ENCODE data around the gene PNLIPRP2.

The PNLIPRP2 gene

DNA sequence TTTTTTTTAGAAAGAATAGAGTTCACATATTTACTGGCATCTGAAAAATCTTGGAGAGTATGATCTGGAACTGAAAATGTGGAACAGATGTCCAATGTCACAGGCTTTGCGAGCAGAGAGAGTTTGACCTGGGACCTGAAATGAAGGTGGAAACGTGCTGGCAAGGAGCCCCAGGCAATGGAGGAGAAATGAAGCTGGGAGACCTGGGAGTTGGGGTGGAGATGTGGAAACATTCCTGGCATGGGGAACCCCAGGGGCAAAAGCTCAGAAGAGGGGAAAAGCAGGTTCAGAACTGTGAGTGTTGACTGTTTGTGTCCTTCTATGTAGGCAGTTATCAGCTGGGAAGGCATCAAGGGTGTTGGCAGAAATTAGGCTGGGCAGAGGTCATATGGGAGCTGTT is 7.3 kb upstream of the PNLIPRP2 start:
- DNase-seq: no peak

DNA sequence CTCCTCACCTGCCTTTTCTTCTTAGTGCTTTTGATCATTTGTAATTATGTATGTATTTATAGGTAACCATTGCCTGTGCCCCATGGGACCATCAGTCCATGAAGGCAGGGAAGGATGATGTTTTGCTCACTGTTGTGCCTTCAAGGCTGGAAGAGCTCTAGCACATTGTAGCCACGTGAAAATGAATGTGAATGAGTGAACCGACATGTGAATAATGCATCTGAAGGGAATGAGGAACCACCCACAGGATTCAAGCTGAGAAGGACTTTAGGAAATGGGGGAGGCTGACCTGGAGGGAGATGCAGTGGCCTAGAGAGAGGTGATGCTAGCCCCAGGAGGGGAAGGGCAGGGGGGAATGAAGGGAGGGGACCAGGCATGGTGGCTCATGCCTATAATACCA is 6.0 kb upstream of the PNLIPRP2 start:
- no peak for DNase-seq

DNA sequence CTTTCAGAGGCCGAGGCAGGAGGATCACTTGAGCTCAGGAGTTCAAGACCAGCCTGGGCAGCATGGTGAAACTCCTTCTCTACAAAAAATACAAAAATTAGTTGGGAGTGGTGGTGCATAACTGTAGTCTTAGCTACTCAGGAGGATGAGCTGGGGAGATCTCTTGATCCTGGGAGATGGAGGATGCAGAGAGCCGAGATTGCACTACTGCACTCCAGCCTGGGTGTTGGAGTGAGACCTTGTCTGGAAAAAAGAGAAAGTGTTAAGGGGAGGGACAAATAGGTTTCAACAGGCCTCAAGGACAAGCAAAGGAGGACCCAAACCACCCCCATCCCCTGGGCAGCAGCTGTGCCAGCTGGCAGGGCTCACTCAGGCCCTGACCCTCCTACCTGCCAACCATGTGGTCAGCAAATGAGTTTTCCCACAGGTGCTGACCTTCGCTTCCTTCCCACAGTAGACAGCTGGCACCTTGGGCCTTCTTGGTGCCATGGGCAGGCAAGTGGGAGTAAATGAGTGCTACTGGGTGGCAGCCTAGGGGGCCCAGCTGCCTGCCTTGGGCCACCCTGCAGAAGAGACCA is 5.5 kb upstream of the PNLIPRP2 start:
- DNase-seq: no peak

DNA sequence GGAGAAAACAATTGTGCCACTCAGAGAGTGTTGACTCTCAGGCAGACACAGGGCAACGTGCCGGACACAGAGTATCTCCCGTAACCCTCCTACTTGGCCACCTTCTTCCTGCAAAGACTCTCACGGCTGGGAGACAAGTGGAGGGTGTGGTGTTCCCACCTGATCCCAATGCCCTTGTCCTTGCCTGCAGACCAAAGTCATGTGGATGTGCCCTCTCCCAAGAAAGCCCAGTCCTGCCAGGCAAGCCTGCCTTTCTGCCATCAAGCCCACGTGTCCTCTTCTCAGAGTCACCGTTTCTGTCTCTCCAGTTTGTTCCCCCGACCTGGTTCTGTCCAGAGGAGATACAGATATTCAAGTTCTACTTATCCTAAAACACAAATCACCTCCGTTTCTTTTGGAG is 723 bp downstream of the PNLIPRP2 start:
- no peak for DNase-seq

DNA sequence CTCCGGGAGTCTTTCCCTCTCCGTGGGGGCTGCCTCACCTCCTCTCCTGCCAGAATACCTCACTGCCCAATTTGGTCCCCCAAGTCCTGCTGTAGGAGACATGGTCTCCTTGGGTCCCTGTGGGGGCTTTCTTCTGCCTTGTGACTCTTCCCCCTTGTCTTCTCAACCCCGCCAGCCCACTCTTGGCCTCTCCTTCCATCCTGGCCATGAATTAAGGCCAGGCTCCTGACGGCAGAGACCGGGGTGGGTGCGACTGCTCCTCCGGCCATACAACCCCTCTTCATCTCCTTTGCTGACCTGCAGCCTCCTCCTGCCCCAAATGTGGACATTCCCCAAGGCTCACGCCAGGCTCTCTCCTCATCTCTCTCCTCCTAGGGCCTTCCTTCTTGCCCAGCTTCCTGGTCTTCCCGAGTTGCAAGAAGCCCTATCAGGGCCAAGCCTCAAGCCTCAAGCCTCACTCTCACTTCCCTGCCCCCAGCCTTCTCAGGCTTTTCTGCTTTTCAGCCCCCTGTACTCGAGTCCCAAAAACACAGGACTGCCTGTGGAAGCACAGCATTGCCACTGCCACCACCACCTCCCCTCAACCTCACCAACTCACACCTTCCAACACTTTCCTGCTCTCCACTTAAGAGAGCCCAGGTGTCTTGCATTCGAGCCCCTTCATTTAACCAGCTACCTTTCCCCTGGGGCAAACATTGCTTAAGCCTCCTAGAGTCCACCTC is 1.3 kb downstream of the PNLIPRP2 start:
- no peak for DNase-seq

DNA sequence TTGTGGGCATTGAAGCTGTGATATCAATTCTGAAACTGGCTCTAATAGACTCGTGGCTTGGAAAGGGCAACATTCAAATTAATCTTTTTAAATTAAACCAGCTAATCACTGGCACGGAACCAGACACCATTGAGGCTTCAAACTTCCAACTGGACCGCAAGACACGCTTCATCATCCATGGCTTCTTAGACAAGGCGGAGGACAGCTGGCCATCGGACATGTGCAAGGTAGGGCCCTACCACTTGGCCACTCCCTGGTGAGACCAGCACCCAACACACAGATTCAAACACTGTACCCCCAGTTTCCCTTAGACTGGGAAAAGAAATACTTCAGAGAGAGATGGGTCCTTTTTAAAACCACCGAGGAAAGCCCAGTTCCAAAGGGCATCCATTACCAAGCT is 5.1 kb downstream of the PNLIPRP2 start:
- DNase-seq: no peak

DNA sequence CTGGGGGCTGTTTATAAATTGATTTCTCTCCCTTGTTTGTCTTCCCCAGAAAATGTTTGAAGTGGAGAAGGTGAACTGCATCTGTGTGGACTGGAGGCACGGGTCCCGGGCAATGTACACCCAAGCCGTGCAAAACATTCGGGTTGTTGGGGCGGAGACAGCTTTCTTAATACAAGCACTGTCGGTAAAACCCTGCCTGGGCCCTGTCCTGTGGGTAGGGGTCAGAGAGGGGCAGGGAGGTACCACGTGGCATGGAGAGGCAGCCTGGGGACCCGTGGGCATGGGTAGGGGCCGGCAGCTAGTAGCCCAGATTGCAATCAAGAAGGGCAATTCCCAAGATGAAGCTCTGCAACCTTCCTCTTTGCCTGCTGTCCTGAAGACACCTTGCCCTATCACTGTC is 6.1 kb downstream of the PNLIPRP2 start:
- DNase-seq: no peak

DNA sequence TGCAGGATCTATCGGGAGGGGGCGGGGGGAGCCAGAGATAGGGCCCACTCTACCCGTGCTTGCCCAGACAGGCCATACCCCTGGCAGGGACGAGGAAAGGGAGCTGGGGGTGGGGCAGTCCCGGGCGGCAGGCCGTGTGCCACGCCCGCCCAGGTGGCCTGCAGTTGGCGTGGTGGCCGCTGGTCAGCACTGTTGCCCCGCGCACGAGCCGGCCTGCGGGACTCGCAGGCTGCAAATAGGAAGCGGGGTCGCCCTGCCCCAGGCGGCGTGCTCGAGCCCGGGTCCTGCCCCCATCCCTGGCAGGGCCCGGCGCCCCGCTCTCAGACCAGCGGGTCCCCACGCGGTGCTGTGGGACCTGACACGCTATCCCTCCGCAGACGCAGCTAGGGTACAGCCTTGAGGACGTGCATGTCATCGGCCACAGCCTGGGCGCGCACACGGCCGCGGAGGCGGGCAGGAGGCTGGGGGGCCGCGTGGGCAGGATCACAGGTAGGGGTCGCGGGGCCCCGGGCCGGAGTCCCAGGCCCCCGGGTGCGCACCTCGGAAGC is 6.7 kb downstream of the PNLIPRP2 start:
- DNase-seq: no peak

DNA sequence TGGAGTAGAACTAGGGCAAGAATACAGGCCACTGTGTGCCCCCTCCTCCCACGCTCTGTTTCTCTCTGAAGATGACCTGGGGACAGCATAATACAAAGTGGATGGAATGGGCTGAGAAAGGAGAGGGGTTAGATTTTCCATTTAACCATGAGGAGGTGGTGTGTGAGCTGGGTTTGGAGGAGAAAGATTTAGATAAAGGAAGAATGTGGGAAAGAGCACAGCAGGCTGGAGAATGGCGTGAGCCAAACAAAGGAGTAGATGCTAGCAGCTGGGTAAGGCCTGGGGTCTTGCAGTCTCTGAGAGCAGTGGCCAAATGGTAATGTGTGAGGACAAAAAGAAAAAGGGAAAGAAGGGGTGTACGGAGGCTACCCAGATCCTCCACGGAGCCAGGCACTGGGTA is 8.6 kb downstream of the PNLIPRP2 start:
- no peak for DNase-seq

DNA sequence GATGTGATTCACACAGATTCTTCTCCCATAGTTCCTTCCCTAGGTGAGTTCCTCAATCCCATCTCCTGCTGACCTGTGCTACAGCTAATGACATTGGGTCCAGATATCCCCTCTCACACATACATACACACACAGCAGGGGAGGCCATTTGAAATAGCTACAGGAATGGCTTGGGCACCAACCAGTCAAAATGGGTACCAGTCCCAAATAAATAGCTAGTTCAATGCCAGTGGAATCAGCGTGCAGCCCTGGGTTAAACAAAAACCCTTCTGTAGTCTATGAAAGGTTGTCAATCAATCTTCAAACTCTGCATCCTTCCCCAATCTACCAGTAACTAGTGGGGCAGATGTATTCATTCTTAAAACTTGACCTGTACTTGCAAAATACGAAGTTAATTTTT is 9.3 kb downstream of the PNLIPRP2 start:
- DNase-seq: no peak

DNA sequence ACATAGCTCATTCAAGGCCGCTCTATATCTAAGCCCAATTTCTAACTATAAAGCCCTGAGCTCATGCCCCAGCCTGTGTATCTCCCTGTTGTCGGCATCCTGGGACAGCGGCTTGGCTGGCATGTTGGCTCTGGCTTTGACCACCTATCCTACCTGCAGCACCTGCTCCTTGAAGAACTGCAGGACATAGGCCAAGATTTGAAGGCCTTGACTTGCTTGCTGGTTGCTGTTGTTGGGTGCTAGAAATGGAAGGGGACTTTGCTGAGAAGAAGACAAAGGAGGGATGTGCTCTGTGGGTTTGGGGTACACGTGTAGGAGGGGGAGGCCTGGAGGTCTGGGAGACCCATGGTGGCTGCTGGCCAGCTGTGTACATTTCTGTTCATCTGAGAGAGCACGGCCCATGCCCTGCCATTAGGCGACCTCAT is 11.1 kb downstream of the PNLIPRP2 start:
- DNase-seq: no peak

DNA sequence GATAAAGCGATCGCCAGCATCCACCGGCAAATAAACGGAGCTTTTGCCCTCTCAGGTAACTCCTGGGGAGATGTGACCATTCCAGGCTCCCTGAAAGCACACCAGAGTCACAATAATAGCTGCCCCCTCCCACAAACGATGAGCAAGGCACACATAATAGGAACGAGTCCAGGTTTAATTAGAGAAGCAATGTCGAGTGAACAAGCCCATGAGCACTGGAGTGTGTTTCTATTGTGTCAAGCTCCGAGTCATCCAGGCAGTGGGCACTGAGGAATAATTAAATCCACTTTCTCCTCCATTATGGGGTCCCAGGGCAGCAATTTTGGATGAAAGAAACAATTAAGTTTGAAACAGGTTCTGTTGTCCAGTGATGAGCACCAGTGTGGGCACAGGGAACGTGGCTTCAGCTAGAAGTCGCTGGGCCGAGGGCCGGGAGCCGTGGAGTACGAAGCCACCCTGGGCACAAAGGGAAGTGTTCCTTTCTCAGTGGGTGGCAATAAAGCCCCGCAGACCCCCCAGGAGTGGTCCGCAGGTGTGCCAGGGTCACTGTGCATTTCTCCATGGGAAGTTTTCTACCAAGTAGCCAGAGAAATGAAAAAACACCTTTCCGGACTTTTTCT is 12.0 kb downstream of the PNLIPRP2 start:
- no peak for DNase-seq

DNA sequence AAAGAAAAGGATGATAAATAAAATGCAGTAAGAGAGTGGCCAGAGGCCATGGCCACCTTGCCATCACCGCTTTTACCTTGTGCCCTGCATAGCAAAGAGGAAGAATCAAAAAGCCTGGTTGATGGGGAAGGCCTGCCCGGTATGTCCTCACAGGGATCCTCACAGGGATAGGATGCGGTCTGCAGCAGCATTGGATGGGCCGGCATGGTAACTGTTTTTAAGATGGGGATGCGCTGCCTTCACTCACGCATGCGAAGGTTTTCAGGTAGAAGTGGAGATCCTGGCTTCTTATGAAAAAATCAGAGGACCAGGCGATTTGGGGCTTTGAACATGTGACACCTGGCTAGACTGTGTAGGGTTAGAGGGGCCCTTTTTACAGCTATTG is 12.5 kb downstream of the PNLIPRP2 start:
- DNase-seq: no peak

DNA sequence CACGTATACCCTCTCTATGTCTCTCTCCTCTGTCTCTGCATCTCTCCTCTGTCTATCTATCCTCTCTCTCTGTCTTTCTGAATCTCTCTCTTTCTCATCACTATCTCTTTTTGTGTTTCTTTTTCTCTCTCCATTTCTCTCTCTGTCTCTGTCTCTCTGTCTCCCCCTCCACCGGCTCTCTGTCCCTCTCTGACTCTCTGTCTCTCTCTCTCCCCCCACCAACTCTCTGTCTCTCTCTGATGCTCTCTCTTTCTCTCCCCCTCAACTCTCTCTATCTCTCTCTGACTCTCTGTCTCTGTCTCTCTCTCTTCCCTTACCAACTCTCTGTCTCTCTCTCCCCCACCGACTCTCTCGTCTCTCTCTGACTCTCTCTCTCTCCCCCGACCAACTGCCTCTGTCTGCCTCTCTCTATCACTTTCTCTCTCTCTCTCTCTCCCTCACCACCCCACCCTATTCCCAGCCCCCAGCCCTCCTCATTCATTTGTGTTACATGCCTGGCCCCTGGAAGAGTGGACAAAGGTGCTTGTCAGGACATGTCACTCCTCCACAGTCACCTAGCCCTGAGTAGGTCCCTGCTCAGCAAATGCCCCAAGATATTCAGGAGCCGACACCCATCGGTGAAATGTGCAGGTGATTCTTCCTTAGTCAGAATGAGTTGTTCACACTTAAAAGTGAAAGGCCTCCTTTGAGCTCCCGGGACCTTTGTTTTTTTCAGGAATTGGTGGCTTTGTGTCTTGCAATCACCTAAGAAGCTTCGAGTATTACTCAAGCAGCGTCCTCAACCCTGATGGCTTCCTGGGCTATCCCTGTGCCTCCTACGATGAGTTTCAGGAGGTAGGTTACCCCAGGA is 13.6 kb downstream of the PNLIPRP2 start:
- DNase-seq: no peak

DNA sequence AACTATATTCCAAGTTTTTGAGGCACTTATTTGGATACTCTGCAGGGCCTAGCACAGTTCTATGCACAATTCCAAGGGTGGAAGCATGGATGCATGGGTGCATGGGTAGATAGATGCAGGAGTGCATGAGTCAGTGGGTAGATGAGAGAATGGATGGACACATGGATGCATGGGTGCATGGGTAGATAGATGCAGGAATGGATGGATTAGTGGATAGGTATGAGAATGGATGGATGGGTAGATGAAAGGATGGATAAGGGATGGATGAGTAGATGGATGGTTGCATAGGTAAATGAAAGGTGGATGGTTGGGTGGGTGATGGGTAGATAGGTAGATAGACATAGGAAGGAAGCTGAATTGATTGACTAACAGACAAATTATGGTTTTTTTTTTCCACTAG is 15.6 kb downstream of the PNLIPRP2 start:
- DNase-seq: no peak

DNA sequence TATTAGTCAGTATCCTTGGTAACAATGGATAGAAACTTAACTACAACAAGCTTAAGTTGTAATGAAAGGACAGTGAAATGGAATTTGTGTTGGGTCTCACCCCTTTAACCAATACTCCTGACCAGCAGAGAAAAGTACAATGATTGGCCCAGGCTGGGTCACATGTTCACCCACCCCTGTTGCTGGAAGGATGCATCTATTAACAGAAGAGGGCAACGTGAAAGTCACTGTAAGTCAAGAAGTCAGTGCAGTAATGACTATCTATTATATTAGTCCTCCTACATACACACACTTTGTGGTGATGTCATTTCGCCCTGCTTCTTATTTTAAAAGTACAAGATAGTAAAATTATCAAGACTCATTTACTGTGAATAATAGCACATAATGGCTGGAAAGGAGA is 16.2 kb downstream of the PNLIPRP2 start:
- DNase-seq: no peak

DNA sequence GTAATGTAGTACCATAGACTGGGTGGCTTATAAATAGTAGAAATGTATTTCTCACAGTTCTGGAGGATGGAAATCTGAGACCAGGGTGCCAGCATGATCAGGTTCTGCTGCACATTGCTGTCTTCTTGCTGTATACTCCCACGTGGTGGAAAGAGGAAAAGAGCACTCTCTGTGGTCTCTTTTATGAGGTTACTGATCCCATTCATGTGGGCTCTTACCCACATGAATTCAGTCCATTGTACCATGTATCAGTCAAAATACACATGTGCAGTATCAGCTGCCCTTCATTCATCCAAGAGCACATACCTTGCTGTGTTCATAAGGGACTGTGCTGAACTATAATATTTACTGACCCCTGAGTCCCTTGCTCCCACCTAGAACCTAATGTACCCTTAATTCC is 17.1 kb downstream of the PNLIPRP2 start:
- no peak for DNase-seq

DNA sequence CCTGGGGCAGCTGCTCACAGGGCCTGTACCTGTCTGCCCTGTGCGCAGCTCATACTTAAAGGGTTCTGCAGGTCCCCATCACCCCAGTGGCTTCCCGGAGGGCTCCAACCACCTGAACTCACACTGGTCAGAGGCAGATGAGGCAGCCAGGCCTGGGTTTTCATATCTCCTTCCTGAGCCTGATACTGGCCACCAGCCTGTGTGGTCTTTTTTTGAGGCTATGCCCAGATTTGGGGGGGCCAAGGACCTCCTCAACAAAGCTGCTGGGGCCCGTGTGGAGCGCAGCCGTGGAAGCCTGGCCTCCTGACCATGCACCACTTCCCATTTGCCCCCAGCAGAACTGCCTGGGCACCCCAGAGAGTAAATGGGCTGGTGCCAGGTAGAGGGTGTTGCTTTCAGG is 25.7 kb downstream of the PNLIPRP2 start:
- DNase-seq: no peak

DNA sequence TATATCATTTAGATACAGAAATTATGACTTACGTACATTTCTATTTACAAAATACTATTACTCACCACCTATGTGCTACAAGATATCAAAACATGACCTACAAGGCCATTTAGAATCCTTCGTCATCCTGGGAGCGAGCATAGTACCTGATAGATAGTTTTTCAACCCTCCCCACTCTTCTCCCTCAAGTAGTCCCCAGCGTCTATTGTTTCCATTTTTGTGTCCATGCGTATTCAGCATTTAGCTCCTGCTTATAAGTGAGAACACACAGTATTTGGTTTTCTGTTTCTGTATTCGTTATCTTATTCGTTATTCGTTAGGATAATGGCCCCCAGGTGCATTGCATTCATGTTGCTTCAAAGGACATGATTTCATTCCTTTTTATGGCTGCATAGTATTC is 28.1 kb downstream of the PNLIPRP2 start:
- no peak for DNase-seq

DNA sequence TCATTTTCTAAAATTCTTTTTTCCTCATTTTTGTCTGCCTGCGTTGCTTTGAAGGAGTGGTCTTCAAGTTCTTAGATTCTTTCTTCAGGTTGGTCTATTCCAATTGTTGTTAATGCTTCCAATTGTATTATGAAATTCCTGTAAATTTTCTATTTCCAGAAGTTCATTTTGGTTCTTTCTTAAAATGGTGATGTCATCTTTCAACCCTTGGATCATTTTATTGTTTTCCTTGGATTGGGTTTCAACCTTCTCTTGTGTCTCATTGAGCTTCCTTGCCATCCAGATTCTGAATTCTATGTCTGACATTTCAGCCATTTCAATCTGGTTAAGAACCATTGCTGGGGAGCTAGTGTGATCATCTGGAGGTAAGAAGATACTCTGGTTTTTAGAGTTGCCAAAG is 33.1 kb downstream of the PNLIPRP2 start:
- DNase-seq: no peak

DNA sequence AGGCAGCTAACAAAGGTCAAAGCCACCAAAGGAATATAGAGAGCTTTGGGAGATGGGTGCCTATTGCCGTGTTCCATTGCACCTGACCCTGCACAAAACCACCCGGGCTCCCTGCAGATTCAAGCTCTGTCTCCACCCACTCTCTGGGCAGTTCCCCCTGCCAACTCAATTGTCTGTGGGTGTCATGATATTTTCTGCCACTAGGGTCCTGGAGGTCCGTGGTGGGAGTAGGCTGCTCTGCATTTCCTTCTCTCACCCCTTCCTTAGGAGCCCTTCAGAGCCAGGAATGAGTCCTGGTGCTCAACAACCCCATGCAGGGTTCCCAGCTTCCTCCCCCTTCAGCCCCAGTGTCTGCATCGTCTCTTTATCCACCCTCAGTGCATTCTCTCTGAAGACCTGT is 34.1 kb downstream of the PNLIPRP2 start:
- no peak for DNase-seq

DNA sequence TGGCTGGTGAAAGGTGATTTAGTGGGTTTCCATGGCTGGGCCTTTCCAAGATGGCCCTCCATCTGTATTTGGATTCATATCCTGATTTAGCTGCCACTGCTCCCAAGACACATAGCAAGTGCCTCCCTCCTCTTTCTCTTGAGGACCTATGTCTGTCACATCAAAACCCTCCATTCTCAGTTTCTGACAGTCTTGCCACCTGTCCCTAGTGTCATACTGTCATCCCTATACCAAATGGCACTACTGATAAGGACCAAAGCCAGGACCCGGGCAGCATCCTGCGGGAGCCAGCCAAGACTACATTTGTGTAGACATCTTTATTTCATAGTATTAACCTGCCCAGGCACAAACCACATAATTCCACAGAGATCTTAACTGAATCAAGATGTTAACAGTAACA is 34.8 kb downstream of the PNLIPRP2 start:
- DNase-seq: no peak

DNA sequence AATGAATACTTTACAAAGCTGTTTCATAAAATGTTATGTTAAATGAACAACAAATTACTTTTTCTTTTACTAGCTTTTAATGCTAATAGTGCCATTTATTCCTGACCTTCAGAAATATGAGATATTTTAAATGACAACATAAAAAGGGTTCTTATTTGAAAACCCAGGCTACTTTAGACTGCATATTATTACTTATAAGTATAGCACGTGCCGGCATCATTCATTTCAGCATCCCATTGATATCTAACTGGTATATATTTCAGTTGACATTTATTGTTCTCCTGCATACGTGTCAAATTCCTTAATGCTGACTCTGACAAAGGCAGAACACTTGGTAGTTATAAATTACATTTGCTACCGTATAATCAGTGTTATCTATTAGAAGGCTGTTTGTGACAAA is 35.3 kb downstream of the PNLIPRP2 start:
- DNase-seq: no peak

Measured in midbrain (tissue), 1 donor.